ENCODE measurements around the gene LRRC28. TPM values are rescaled to one million over a fixed set of nuclear protein-coding genes. Genes with fewer than 3 reads are reported as not detected.

LRRC28 gene
- total RNA-seq, 1 experiment from 2014 or later: 21.4 TPM

- ATAC-seq (no peak), DNase-seq (ENCODE audit: low read depth, low spot score) (no peak)
- RAD21 ChIA-PET (ENCODE audit: low non-redundant PET in 1 of 2, low total read pairs in 2 of 2, uncharacterized antibody in 2 of 2, unreplicated experiment in 2 of 2): no interaction called here
- TF ChIP-seq EZH2phosphoT487 (IDR thresholded peaks at IDR 0.05; ENCODE audit: borderline replicate concordance) (no peak), MAX (IDR thresholded peaks at IDR 0.05) (no peak), CEBPB (IDR thresholded peaks at IDR 0.05; ENCODE audit: low read depth) (no peak), EZH2 (IDR thresholded peaks at IDR 0.05) (no peak), SP1 (IDR thresholded peaks at IDR 0.05; ENCODE audit: low read depth) (no peak), EGR1 (IDR thresholded peaks at IDR 0.05; ENCODE audit: low read depth) (no peak), YY1 (IDR thresholded peaks at IDR 0.05; ENCODE audit: extremely low read depth, insufficient replicate concordance, low read depth, low read length) (no peak), JUND (IDR thresholded peaks at IDR 0.05) (no peak), ZNF274 (IDR thresholded peaks at IDR 0.05; ENCODE audit: low read depth, low read length) (no peak)
- TF ChIP-seq, protein P1, sequence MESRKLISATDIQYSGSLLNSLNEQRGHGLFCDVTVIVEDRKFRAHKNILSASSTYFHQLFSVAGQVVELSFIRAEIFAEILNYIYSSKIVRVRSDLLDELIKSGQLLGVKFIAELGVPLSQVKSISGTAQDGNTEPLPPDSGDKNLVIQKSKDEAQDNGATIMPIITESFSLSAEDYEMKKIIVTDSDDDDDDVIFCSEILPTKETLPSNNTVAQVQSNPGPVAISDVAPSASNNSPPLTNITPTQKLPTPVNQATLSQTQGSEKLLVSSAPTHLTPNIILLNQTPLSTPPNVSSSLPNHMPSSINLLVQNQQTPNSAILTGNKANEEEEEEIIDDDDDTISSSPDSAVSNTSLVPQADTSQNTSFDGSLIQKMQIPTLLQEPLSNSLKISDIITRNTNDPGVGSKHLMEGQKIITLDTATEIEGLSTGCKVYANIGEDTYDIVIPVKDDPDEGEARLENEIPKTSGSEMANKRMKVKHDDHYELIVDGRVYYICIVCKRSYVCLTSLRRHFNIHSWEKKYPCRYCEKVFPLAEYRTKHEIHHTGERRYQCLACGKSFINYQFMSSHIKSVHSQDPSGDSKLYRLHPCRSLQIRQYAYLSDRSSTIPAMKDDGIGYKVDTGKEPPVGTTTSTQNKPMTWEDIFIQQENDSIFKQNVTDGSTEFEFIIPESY (IDR thresholded peaks at IDR 0.05; ENCODE audit: extremely low read depth, insufficient replicate concordance, low read length): no peak
- TF ChIP-seq, protein P2, sequence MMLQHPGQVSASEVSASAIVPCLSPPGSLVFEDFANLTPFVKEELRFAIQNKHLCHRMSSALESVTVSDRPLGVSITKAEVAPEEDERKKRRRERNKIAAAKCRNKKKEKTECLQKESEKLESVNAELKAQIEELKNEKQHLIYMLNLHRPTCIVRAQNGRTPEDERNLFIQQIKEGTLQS (IDR thresholded peaks at IDR 0.05): no peak
- no peaks in the 10 kb centered on the region; the same call in 1 of the 2 replicates for H3K9me2 ChIP-seq (ENCODE audit: insufficient read depth)
- H3K4me1 ChIP-seq (ENCODE audit: control insufficient read depth in 1 of 2, insufficient read depth in 2 of 2, low read length in 2 of 2): peaks cover 9 to 30% of the 10 kb centered on the region in 2 experiments
- CTCF ChIA-PET: no interaction called here
- no peak overlapping the region for H3K4me2 ChIP-seq (ENCODE audit: low read length)
- BruUV-seq (replicated peaks): no TSS peak
- no peak overlapping the region for H2AFZ ChIP-seq (ENCODE audit: low read depth, low read length, poor library complexity, severe bottlenecking)
- H3K9ac ChIP-seq (ENCODE audit: low read length): no peak overlapping the region
- H3K27ac ChIP-seq (ENCODE audit: low read depth, low read length): no peak overlapping the region
- H3K36me3 ChIP-seq (ENCODE audit: control insufficient read depth in 1 of 2, insufficient read depth in 2 of 2, low read length in 2 of 2): no peaks in the 10 kb centered on the region
- no peaks in the 10 kb centered on the region for H3K9me3 ChIP-seq (ENCODE audit: control insufficient read depth in 1 of 2, insufficient read depth in 1 of 2, low read depth in 1 of 2, low read length in 2 of 2)
- H3K27me3 ChIP-seq (ENCODE audit: insufficient read depth, low read length): no peaks in the 10 kb centered on the region
- H4K20me1 ChIP-seq (ENCODE audit: insufficient read depth): no peaks in the 10 kb centered on the region
- intact Hi-C loops (cut with micrococcal nuclease): no loop called here
- no peak overlapping the region for H3K4me3 ChIP-seq (replicated peaks in 1 of 2; ENCODE audit: low read depth in 1 of 2, low read length in 2 of 2)
- no peaks in the 10 kb centered on the region for H3K79me2 ChIP-seq (ENCODE audit: insufficient read depth, low read length)
- POLR2A ChIA-PET: no interaction called here
Observed at GRCh38 chr15:99326235-99326634, 75.0 kb downstream of the LRRC28 start.

Data from HCT116 (cell line).